Kidney epithelial cell (primary cell): Measurements from ENCODE around the gene TMEM245. TPM values are rescaled to one million over a fixed set of nuclear protein-coding genes. Genes with fewer than 3 reads are reported as not detected.

Source experiments
- DNase-seq: peaks from one replicate; pipeline ENCODE4 v3.0.0-alpha.2; 2010; ENCODE audit warnings: low read depth
- H3K27me3 ChIP-seq: 2 replicates; pipeline ENCODE4 v1.6.0; 2011; ENCODE audit warnings: low read length; ENCODE audit not compliant: control insufficient read depth, insufficient read depth
- H3K36me3 ChIP-seq: 2 replicates; pipeline ENCODE4 v1.5.1; 2011; ENCODE audit warnings: low read length; ENCODE audit not compliant: control insufficient read depth, insufficient read depth
- H3K4me3 ChIP-seq: 2 replicates; pipeline ENCODE4 v1.5.1; 2011; ENCODE audit warnings: low read depth, mild to moderate bottlenecking, control low read depth, low read length
- total RNA-seq: library from RNA; depleted of rRNA; stranded (reverse); fragments of >200 nt; gene quantifications from 2 replicates; pipeline ENCODE4 v1.2.3, GENCODE V29; 2015
- TF ChIP-seq, protein P1 (sequence below): IDR thresholded peaks from 2 replicates; pipeline ENCODE4 v1.5.1; 2011; ENCODE audit warnings: mild to moderate bottlenecking, moderate library complexity, low read length, control low read depth, inconsistent platforms; ENCODE audit not compliant: insufficient read depth, poor library complexity, severe bottlenecking

Gene TMEM245
- total RNA-seq, 1 donor from 2014 or later, result 44.5 TPM

DNA sequence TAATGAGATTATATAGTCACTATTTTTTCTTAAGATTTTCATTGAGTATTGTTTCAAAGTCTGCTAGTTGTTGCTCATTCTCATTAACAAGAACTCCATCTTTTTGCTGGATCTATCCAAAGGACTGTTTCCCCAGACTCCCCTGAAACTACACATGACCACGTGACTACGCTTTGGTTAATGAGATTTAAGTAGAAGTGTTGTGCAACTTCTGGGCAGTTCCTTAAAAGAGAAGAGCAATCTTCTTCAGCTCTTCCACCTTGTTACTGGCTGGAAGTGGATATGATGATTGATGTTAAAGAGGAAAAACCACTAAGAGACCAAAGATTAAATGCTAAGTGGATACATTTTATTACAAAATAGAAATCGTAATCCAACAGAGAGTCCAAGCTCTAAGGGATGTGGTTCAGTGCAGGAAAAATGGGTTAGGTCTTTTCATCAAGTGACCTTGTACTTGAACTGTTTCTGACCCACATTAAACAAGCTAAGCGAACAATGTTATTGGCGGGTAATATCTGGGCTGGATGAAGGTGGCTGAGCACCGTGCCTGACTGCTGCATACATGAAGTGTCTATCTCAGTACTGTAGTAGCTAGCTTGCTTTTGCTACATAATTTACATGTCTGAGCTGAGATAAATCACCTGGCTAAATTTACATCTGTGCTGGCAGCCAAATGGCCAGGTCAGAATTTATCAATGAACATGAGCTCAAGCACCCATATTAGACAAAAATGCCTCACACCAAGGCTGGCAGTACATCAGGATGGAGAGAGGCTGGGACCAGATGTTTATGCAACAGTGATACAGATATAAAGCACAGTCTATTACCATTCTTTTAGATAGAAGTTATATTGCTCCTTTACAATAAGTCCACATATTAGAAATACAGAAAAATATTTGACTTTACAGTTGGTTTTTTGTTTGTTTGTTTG is 98.9 kb downstream of the TMEM245 start:
- no peaks in the 10 kb centered on the region for H3K27me3 ChIP-seq
- TF ChIP-seq, protein P1, sequence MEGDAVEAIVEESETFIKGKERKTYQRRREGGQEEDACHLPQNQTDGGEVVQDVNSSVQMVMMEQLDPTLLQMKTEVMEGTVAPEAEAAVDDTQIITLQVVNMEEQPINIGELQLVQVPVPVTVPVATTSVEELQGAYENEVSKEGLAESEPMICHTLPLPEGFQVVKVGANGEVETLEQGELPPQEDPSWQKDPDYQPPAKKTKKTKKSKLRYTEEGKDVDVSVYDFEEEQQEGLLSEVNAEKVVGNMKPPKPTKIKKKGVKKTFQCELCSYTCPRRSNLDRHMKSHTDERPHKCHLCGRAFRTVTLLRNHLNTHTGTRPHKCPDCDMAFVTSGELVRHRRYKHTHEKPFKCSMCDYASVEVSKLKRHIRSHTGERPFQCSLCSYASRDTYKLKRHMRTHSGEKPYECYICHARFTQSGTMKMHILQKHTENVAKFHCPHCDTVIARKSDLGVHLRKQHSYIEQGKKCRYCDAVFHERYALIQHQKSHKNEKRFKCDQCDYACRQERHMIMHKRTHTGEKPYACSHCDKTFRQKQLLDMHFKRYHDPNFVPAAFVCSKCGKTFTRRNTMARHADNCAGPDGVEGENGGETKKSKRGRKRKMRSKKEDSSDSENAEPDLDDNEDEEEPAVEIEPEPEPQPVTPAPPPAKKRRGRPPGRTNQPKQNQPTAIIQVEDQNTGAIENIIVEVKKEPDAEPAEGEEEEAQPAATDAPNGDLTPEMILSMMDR, result no peak
- H3K36me3 ChIP-seq, result no peaks in the 10 kb centered on the region
- DNase-seq, result no peak
- no peak overlapping the region for H3K4me3 ChIP-seq

DNA sequence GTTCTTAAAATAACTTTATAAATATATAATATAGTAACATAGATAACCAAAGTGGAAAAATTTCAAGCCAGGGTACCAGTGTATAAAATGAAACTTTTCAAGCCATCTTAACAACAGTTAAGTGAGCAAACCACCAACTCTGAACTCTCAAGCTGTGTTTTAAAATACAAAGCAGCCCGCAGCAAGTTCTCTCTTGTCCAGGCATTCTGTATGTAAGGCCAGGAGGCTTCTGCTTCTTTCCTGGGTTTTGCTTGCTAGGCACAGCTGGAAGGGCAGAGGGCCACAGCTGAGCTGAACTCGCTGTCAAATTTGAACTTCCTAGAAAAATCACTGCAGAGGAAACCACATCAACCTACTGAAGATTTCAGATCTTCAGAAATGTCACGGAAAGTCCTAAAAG is 99.6 kb downstream of the TMEM245 start:
- no peaks in the 10 kb centered on the region for H3K27me3 ChIP-seq

GRCh38 chr9:109019420-109019819 is 100.3 kb downstream of the TMEM245 start:
- TF ChIP-seq, protein P1, result no peak
- DNase-seq, result no peak
- no peaks in the 10 kb centered on the region for H3K27me3 ChIP-seq
- H3K36me3 ChIP-seq, result no peaks in the 10 kb centered on the region
- no peak overlapping the region for H3K4me3 ChIP-seq

More for the DNA sequence above, 99.6 kb downstream of the TMEM245 start:
- TF ChIP-seq, protein P1, result no peak
- Histone ChIP-seq H3K4me3 (no peak overlapping the region), H3K36me3 (no peaks in the 10 kb centered on the region)
- no peak for DNase-seq

DNA sequence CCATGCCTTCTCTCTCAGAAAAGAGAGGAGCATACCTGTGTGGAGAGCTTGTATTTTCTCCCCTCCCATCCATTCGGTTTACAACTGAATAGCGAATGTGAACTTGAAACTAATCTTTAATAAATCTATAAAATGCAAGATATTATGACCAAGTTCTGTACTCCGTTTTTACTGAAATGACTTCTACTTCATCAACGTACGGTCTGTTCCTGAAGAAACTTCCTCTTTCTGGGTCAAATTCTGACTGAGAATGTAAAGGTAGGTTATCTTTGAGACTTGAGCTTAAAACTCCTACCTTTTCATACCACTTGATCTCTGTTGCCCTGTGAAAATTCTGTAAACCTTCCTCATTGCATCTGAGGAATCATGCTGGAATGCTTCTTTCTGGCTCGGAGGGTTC is 102.3 kb downstream of the TMEM245 start:
- TF ChIP-seq, protein P1, result no peak
- DNase-seq, result no peak
- Histone ChIP-seq H3K27me3 (no peaks in the 10 kb centered on the region), H3K36me3 (no peaks in the 10 kb centered on the region), H3K4me3 (no peak overlapping the region)

- TF ChIP-seq, protein P1, result no peak
- Histone ChIP-seq H3K27me3 (no peaks in the 10 kb centered on the region), H3K36me3 (no peaks in the 10 kb centered on the region), H3K4me3 (no peak overlapping the region)
- no peak for DNase-seq
Observed at GRCh38 chr9:109017061-109017460, 102.7 kb downstream of the TMEM245 start.
